DMS79 treated with DMSO at 0.1 percent for 48 hours (cell line): ENCODE results near the gene SLC26A4.

Experiments
- DNase-seq: peaks from one replicate; lab custom pipeline; 2025; lab: John Stamatoyannopoulos, UW

SLC26A4 gene

DNA sequence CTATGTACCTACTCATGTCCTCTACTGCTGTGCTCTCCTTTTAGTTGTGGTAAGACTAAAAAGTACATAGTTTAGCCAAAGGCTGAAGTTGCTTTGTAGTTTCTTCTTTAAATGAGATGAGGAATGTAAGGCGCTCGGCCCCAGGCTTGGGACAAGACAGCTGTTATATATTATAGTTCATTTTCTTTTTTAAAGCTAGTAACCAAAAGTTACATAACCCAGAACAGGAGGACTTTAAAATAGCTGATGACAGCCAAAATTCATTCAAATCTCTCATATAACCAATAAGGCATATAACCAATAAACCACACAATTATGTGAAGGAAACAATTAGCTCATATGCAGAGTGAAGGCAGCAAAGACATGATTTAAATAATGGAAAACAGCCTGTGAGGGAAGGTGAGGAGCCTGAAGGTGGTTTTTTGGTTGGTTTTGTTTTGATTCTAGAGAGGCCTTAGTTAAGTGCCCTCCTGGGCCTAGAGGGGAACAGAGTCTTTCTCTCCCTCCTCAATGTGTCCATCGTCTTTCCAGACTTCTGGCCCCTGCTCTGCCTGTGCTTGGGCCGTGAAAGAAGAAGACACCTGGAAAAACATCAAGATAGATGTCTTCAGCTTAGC, 35.8 kb downstream of the SLC26A4 start:
- no peak for DNase-seq

GRCh38 chr7:107697321-107698049, 36.9 kb downstream of the SLC26A4 start:
- no peak for DNase-seq

DNA sequence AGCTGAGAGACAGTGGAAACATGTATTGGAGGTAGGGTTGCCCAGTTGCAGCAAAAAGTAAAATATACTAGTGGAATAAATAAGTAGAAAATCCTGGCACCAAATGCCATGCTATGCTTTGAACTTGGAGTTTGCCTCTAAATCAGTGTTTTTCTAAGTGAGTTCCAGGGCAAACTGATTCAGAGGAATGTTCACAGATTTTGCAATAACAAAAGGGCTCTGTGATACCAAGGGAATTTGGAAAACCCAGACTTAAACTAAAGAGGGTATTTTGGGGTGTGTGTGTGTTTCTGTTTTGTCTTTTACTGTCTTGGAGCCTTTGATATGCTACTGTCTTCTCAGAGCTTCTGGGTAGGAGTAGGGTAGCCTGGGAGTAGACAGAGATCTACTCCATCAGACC, 39.9 kb downstream of the SLC26A4 start:
- DNase-seq, result no peak

GRCh38 chr7:107701191-107701590, 40.6 kb downstream of the SLC26A4 start:
- DNase-seq, result no peak

DNA sequence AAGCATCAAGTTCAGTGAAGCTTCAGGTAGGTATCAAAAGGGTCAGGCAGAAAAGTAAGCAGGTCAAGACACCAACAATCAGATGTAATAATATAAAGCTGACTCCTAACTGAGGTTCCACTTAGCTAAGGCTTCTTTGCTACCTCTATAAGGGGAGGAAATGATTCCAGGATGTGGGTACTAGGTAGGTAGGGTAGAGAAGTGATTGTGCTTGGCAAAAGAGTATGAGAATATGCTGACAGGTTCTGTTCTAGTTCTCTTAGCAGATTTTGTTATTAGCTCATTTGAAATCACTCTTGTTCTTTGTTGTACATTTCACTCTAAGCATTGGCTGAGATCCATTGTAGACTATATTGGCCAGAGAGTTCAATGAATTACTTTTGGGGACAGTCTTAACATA, 42.6 kb downstream of the SLC26A4 start:
- DNase-seq, result no peak

- DNase-seq, result no peak
These were observed 43.2 kb downstream of the SLC26A4 start for GRCh38 chr7:107703872-107704271.

DNA sequence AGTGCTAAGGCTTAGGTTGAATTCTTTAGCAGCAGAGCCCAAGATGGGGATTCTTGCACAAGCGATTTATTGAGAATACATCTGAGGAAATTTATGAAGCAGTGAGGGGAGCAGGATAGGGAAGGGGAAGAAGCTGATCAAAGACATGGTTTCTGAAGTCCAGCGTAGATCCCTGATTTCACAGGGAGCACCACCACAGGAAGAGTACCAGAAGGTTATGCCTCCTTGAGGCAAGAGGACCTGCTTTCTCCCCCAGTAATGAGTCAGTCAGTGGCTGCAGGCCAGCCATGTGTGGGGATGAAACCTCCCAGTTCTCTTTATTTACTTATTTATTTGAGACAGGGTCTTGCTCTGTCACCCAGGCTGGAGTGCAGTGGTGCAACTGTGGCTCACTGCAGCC, 48.3 kb downstream of the SLC26A4 start:
- no peak for DNase-seq

DNA sequence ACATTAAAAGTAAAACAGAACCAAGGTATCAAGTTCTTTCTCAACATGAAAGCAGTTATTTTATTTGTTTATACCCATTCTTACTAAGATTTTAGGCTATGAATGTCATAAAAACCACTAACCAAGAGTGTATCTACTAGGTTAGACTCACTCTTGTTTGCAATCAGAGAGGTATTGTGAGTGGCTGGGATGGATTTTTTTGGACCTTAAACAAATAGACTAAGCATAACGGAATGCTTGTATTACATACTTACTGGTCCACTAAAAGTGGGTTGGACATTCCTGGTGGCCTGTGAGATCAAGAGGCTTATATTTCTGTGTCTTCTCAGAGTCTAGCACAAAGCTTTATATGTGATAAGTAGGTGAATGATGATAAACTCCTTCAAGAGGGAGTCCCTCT, 50.7 kb downstream of the SLC26A4 start:
- DNase-seq, result peak; percentile 78

DNA sequence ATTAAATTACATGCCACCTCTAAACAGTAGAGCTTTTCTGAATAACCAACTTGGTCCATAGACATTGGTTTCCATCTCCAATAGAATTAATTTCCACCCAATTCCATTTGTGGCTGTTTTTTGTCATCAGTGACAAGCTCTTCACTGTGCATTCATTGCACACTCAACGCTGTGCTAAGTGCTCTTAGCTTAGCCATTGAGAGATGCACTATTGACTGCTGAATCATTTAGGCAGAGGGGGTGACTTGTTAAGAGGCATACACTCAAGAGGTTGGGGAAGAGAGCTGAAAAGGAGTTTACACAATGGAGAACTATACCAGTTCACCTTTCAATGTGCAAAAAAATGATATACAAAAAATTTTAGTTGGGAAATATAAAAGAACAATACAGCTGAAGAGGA, 51.4 kb downstream of the SLC26A4 start:
- peak; percentile 97 for DNase-seq

DNA sequence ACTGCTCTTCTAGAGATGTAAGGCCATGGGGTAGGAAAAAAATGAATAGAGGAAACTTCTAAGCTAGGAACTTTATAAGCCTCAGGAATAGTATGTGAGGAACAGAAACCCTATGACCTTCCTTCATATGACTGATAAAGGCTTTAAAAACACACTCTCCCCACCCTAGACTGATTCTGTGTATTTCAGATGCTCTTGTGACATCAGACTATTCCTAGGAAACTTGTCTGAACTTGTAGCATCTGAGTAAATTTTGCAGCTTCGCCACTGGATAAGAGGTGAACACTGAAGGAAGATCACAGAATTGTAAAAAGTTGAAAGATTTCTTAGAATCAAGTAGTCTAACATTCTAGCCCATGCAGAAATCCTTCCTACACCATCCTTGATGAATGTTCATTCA, 52.3 kb downstream of the SLC26A4 start:
- peak; percentile 18 for DNase-seq

DNA sequence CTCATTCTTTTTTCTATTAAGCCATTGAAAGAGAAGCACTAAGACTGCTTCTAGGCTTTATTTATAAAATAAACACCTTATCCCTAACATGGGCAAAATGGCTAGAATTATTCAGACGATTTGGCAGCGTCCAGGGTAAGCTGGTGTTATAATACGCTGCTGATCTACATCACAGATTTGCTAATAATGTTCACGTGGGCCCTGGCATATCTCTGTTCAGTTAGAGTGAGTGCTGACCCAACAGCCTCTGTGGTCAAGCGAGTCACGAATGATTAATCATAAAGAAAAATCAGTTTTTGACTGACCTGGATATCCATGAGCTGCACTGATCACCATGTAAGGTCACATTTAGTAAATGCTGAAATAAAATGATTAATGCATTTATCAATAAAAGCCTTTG, 54.9 kb downstream of the SLC26A4 start:
- DNase-seq, result no peak

GRCh38 chr7:107718456-107719193, 58.0 kb downstream of the SLC26A4 start:
- no peak for DNase-seq

DNA sequence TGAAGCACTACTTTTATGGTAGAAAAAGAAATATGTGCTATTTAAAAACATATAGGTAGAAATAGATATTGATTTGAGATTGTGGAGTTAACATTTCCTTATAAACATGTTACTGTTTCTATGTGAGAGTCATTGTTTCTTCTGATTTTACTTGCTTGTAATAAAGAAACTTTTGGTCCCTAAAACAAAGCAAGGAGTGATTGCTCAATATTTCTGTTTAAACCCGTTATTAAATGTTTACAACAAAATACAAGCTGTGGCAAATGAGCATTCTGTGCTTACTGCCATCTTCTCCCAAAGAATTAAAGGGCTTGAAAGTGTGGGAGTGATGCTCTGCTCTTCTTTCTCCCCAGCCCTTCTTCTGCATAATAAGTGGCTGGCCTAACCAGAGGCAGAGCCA, 60.7 kb downstream of the SLC26A4 start:
- no peak for DNase-seq

DNA sequence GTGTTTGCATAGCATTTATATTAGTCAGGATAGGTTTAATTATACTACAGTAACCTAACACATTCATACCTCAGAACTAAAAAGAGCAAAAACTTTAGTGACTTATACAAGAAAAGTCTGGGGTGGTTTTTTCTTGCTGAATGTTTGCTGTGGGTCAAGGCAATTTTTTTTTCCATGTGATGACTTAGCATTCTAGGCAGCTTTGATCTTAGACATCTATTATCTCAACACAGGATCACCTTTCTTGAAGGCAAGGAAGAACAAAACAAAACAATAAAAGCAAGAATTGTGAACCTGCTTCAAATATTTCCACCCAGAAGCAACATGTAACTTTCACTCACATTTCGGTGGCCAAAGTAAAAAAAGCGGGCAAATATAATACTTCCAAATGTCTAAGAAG, 62.6 kb downstream of the SLC26A4 start:
- DNase-seq, result no peak

GRCh38 chr7:107725138-107725740, 64.6 kb downstream of the SLC26A4 start:
- peak; percentile 33 for DNase-seq

DNA sequence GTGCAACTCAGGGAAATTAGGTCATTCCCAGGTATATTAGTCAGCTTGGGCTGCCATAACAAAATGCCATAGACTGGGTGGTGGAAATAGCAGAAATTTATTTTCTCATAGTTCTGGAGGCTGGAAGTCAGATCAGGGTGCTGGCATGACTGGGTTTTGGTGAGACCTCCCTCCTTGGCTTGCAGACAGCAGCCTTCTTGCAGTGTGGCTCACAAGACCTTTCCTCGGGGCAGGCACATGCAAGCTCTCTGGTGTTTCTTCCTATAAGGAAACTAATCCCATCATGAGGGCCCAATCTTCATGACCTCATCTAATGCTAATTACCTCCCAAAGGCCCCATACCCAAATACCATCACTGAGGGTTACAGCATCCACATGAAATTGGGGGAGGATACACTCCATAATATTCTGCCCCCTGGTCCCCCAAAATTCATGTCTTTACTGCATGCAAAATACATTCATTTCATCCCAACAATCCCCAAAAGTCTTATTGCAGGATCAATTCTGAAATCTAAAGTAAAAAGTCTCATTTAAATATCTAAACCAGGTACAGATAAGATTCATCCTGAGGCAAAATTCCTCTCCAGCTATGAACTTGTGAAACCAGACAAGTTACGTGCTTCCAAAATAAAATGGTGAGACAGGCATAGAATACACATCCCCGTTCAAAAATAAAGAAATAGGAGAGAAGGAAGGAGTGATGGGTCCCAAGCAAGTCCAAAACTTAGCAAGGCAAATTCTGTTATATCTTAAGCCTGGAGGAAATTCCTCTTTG, 65.9 kb downstream of the SLC26A4 start:
- no peak for DNase-seq

DNA sequence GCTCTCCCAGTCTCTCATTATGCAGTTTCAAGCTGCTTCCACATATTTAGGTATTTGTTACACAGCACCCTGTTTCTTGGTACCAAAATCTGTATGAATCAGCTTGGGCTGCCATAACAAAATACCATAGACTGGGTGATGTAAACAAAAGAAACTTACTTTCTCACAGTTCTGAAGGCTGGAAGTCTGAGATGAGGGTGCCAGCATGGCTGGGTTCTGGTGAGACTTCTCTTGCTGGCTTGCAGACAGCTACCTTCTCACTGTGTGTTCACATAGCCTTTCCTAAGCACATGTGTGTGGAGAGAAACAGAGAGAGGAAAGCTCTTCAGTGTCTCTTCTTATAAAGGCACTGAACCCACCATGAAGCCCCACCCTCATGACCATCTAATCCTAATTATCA, 67.6 kb downstream of the SLC26A4 start:
- no peak for DNase-seq

GRCh38 chr7:107742678-107743566, 82.3 kb downstream of the SLC26A4 start:
- no peak for DNase-seq

DNA sequence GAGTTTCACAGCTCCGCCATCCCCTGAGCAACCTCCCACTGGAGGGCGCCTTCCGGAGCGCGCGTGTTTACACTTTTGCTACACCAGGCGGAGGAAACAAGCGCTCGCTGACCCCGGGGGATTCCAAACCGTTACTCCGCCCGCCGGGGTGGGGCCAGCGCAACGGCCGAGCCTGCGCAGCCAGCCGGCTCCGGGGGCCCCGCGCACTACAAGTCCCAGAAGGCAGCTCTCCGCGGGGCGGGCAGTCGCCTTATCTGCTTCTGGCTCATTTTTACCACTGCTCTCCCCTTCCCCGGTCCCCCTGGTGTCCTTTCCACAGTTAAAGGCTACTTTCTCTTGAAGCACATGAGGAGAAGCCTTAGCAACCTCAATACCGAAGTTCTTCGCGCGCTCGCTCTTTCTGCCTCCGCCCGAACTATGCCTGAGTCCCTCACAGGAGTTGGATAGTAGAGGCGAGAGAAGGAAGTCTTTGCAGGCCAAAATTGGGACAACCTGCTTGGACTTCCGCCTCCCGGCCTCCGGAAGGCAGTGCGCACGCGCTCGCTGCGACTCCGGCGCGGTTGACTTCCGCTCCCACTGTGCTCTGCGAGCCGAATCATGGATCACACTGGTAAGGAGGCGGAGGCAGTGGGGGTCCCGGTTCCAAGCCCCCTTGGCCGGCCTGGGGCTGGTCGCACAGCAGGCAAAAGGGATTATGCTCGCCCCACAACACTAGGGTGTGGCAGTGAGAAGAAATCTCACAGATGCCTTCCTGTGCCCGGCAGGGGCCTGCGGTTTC, 83.1 kb downstream of the SLC26A4 start, which contains the start of gene CBLL1:
CBLL1 (plus strand) TSS at position 576 of the 778 bp plus-strand sequence; CDS start at position 598, 22 bp downstream.
- DNase-seq, result peak; percentile 93

DNA sequence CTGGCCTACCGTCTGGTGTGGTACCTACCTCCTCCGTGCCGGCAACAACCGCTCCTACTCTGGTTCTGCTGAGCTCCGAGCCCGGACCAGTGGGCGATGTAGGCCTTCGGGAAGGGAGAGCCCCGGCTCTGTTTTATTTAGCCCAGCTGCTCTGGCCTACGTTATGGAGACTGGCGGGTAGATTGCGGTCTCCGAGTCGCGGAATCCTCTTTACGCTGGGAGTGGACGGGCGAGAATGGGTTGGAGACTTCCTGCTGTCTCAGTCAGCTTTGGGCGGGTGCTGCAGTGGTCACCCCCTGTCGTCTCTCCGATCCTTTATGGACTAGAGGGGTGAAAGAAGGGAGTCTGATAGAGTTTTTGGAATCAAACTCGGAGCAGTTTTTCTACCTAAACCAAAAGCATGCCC, 83.7 kb downstream of the SLC26A4 start:
- peak; percentile 53 for DNase-seq
